WTC11 (cell line): ENCODE measurements around the gene CORO7. TPM values are rescaled to one million over a fixed set of nuclear protein-coding genes. Genes with fewer than 3 reads are reported as not detected.

Experiments used
- ATAC-seq: fragments of 200-7000 bp; cut with Tn5 transposase; 2 replicates; pipeline ENCODE4 v1.10.0; 2021; ENCODE audit warnings: mild to moderate bottlenecking, moderate library complexity
- CTCF ChIA-PET: fragments of 300-600 bp; sonication (Branson Sonifier 250); formaldehyde crosslinking; loops from one replicate; lab custom pipeline; 2021; ENCODE audit warnings: antibody characterized with exemption; lab: Charles Lee
- POLR2A ChIA-PET: fragments of 350-600 bp; sonication (Branson Sonifier 250); formaldehyde crosslinking; loops from one replicate; lab custom pipeline; 2021; ENCODE audit warnings: antibody characterized with exemption; lab: Charles Lee
- DNase-seq: peaks from one replicate; pipeline ENCODE4 v3.0.0; 2021; ENCODE audit warnings: low spot score
- H3K27ac Mint-ChIP-seq: 2 replicates; pipeline ENCODE4 v1.8.0; 2021; ENCODE audit warnings: mixed read lengths
- H3K27me3 Mint-ChIP-seq: 2 replicates; pipeline ENCODE4 v1.8.0; 2021; ENCODE audit warnings: low read depth, mild to moderate bottlenecking, moderate library complexity, mixed read lengths
- H3K36me3 Mint-ChIP-seq: 2 replicates; pipeline ENCODE4 v1.8.0; 2021; ENCODE audit warnings: mixed read lengths
- H3K4me1 Mint-ChIP-seq: 2 replicates; pipeline ENCODE4 v1.8.0; 2022; ENCODE audit warnings: mixed read lengths
- H3K4me3 Mint-ChIP-seq: 2 replicates; pipeline ENCODE4 v1.8.0; 2021; ENCODE audit warnings: mild to moderate bottlenecking, moderate library complexity, mixed read lengths
- H3K9me3 Mint-ChIP-seq: 2 replicates; pipeline ENCODE4 v1.8.0; 2021; ENCODE audit warnings: mixed read lengths
- ARID4B ChIP-seq: sonication (generic); formaldehyde crosslinking; IDR thresholded peaks from 2 replicates; pipeline ENCODE4 v1.8.0; 2023; ENCODE audit warnings: missing genetic modification reagents, mild to moderate bottlenecking, borderline replicate concordance
- ATF2 ChIP-seq: sonication (generic); formaldehyde crosslinking; IDR thresholded peaks from 2 replicates; pipeline ENCODE4 v1.8.1; 2022; ENCODE audit warnings: low read depth, missing genetic modification reagents, borderline replicate concordance
- ATF3 ChIP-seq: sonication (generic); formaldehyde crosslinking; conservative IDR thresholded peaks from 2 replicates; pipeline ENCODE4 v1.8.1; 2022; ENCODE audit warnings: mild to moderate bottlenecking, missing genetic modification reagents
- CREM ChIP-seq: sonication (generic); formaldehyde crosslinking; IDR thresholded peaks from 2 replicates; pipeline ENCODE4 v1.8.1; 2022; ENCODE audit warnings: mild to moderate bottlenecking, missing genetic modification reagents, moderate library complexity
- E2F1 ChIP-seq: sonication (generic); formaldehyde crosslinking; IDR thresholded peaks from 2 replicates; pipeline ENCODE4 v1.8.0; 2022; ENCODE audit warnings: mild to moderate bottlenecking, missing genetic modification reagents
- EMX1 ChIP-seq: fragments of 250-450 bp; sonication (Bioruptor Pico); IDR thresholded peaks from 2 replicates; pipeline ENCODE4 v1.8.0; 2021; ENCODE audit warnings: mild to moderate bottlenecking
- IRF2 ChIP-seq: sonication (generic); formaldehyde crosslinking; IDR thresholded peaks from 2 replicates; pipeline ENCODE4 v1.8.0; 2022; ENCODE audit warnings: low read depth, missing genetic modification reagents, borderline replicate concordance
- MAX ChIP-seq: sonication (generic); formaldehyde crosslinking; IDR thresholded peaks from 2 replicates; pipeline ENCODE4 v1.8.0; 2022; ENCODE audit warnings: mild to moderate bottlenecking, missing genetic modification reagents
- NR2C2 ChIP-seq: sonication (generic); formaldehyde crosslinking; IDR thresholded peaks from 2 replicates; pipeline ENCODE4 v1.8.0; 2022; ENCODE audit warnings: mild to moderate bottlenecking, missing genetic modification reagents
- TEAD1 ChIP-seq: sonication (generic); formaldehyde crosslinking; IDR thresholded peaks from 2 replicates; pipeline ENCODE4 v1.8.0; 2022; ENCODE audit warnings: mild to moderate bottlenecking, missing genetic modification reagents
- USF1 ChIP-seq: sonication (generic); formaldehyde crosslinking; IDR thresholded peaks from 2 replicates; pipeline ENCODE4 v1.8.0; 2022; ENCODE audit warnings: mild to moderate bottlenecking, missing genetic modification reagents
- ZNF138 ChIP-seq: sonication (generic); formaldehyde crosslinking; conservative IDR thresholded peaks from 2 replicates; pipeline ENCODE4 v1.8.1; 2022; ENCODE audit warnings: mild to moderate bottlenecking, moderate library complexity, missing genetic modification reagents
- ZNF281 ChIP-seq: sonication (generic); formaldehyde crosslinking; IDR thresholded peaks from 2 replicates; pipeline ENCODE4 v1.8.0; 2023; ENCODE audit warnings: mild to moderate bottlenecking, missing genetic modification reagents
- ZNF396 ChIP-seq: fragments of 250-450 bp; sonication (Bioruptor Pico); IDR thresholded peaks from 2 replicates; pipeline ENCODE4 v1.8.0; 2021; ENCODE audit warnings: mild to moderate bottlenecking, moderate library complexity, borderline replicate concordance
- ZNF532 ChIP-seq: fragments of 250-450 bp; sonication (Bioruptor Pico); IDR thresholded peaks from 2 replicates; pipeline ENCODE4 v1.9.0; 2021; ENCODE audit warnings: mild to moderate bottlenecking, borderline replicate concordance
- ZNF671 ChIP-seq: fragments of 250-450 bp; sonication (Bioruptor Pico); IDR thresholded peaks from 2 replicates; pipeline ENCODE4 v1.8.0; 2021; ENCODE audit warnings: mild to moderate bottlenecking
- total RNA-seq: library from RNA; stranded (reverse); gene quantifications from 3 replicates; pipeline ENCODE4 v1.2.3, GENCODE V29; 2021

The CORO7 gene
- total RNA-seq, 1 experiment from 2014 or later = 45.5 TPM

- DNase-seq = no peak
- no peak for ATAC-seq
- CTCF ChIA-PET = interaction anchor here (0.8 to 11.7 kb wide), 3 partner anchors 9 to 20 kb away, joined by 3 to 273 read pairs (median 3); no protein-coding TSS in a partner anchor
Observed at GRCh38 chr16:4383591-4384444, 32.6 kb downstream of the CORO7 start.

GRCh38 chr16:4382795-4383357 lies 33.5 kb downstream of the CORO7 start:
- ATAC-seq (no peak), DNase-seq (no peak)
- Mint-ChIP-seq H3K9me3 (no peaks in the 10 kb centered on the region), H3K4me3 (no peak overlapping the region), H3K4me1 (peaks cover 13% of the 10 kb centered on the region), H3K27me3 (no peaks in the 10 kb centered on the region), H3K36me3 (no peaks in the 10 kb centered on the region), H3K27ac (peak overlapping the region; percentile 68; the same call in 1 of the 2 replicates)
- no peak for TF ChIP-seq CREM (CRISPR knock-in tag)
- no peak for TF ChIP-seq ARID4B (CRISPR knock-in tag)
- TF ChIP-seq ZNF138 (CRISPR knock-in tag) = no peak
- no peak for TF ChIP-seq ZNF281 (CRISPR knock-in tag)
- no peak for TF ChIP-seq USF1
- TF ChIP-seq ZNF532 (CRISPR knock-in tag) = no peak
- TF ChIP-seq EMX1 (CRISPR knock-in tag) = no peak
- no peak for TF ChIP-seq ATF2 (CRISPR knock-in tag)
- TF ChIP-seq TEAD1 (CRISPR knock-in tag) = no peak
- no peak for TF ChIP-seq E2F1
- no peak for TF ChIP-seq NR2C2 (CRISPR knock-in tag)
- TF ChIP-seq MAX (CRISPR knock-in tag) = no peak
- ChIA-PET CTCF (interaction anchor here (1.3 to 11.7 kb wide), 4 partner anchors 8 to 24 kb away, joined by 3 to 273 read pairs (median 10); no protein-coding TSS in a partner anchor), POLR2A (interaction anchor here (1.5 kb wide), 1 partner anchor 11 kb away, joined by 3 read pairs; no protein-coding TSS in a partner anchor)

More at GRCh38 chr16:4383591-4384444, 32.6 kb downstream of the CORO7 start:
- Mint-ChIP-seq H3K27me3 (no peaks in the 10 kb centered on the region), H3K9me3 (no peaks in the 10 kb centered on the region), H3K4me1 (peaks cover 10% of the 10 kb centered on the region), H3K27ac (no peak overlapping the region), H3K4me3 (no peak overlapping the region), H3K36me3 (no peaks in the 10 kb centered on the region)
- POLR2A ChIA-PET = no interaction called here
- TF ChIP-seq ZNF396 (no peak), ATF3 (CRISPR knock-in tag) (no peak), ZNF671 (no peak), IRF2 (CRISPR knock-in tag) (no peak), MAX (CRISPR knock-in tag) (no peak)
